Activated T-cell treated with anti-CD3 and anti-CD28 coated beads for 4 hours (primary cell): ENCODE measurements around the gene EDIL3.

Source experiments
- DNase-seq: peaks from one replicate; pipeline ENCODE4 v3.0.0-alpha.2; 2020

Gene EDIL3, protein sequence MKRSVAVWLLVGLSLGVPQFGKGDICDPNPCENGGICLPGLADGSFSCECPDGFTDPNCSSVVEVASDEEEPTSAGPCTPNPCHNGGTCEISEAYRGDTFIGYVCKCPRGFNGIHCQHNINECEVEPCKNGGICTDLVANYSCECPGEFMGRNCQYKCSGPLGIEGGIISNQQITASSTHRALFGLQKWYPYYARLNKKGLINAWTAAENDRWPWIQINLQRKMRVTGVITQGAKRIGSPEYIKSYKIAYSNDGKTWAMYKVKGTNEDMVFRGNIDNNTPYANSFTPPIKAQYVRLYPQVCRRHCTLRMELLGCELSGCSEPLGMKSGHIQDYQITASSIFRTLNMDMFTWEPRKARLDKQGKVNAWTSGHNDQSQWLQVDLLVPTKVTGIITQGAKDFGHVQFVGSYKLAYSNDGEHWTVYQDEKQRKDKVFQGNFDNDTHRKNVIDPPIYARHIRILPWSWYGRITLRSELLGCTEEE

DNA sequence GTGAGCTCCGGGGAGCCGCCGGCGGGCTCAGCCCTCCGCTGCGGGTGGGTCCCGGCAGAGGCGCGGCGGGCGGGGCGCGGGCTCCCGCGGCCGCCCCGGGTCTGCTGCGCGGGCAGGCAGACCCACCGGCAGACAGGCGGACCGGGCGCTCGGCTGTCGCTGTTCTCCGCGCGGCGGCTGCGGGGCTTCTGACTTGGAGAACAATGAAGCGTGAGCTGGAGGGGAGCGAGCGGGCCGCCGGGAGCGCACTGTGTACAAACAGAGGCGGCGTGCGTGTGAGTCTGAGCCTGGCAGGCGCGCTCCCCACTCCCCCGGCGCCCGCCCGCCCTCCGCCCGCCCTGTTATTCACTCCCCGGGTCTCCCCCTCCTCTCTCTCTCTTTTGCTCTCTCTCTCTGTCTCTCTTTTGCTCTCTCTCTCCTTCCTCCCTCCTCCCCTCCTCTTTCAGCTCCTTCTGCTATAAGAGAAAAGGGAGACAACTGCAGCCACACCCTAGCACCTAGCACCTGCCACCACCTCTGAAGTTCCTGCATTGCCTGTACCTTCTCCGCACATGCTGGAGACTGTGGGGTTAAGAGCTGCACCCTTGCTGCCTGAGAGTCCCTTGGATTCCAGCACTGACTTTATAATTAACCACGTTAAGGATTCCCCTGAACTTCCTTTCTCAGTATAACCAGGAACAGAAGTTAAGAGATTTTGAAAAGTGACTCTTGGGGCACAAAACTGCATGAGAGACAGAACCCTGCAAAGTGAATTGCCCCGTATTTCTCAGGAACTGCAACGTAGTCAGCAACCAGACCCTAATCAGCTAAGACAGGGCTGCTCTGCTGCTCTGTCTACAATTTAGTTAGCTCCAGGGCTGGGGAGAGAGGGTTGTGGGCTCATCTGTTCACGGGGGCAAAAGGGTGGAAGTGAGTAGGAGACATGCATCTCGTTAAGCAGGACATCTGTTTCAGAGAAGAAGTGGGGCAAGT lies at the start of gene EDIL3:
Gene EDIL3 (minus strand): TSS at position 277 of the 972 bp plus-strand sequence. CDS start 506 bp downstream, outside the sequence.
- DNase-seq = no peak

DNA sequence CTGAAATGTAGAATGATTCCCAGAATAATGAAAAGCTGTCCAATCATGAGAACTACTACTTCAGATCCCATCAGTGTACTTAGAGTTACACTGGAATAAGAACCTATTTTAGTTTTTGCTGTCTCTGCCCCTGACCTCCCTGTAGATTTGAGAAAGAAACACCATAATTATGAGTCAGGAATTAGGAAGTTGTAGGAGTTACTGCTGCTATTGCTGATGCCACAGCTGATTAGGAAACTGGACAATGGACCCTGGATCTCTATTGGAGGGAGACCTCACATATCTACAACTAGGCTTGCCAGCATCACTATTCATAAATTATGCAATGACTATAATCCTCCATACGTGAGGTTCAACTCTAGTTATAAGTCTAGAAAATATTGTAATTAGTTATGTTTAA lies 48.8 kb upstream of the EDIL3 start:
- DNase-seq = no peak

DNA sequence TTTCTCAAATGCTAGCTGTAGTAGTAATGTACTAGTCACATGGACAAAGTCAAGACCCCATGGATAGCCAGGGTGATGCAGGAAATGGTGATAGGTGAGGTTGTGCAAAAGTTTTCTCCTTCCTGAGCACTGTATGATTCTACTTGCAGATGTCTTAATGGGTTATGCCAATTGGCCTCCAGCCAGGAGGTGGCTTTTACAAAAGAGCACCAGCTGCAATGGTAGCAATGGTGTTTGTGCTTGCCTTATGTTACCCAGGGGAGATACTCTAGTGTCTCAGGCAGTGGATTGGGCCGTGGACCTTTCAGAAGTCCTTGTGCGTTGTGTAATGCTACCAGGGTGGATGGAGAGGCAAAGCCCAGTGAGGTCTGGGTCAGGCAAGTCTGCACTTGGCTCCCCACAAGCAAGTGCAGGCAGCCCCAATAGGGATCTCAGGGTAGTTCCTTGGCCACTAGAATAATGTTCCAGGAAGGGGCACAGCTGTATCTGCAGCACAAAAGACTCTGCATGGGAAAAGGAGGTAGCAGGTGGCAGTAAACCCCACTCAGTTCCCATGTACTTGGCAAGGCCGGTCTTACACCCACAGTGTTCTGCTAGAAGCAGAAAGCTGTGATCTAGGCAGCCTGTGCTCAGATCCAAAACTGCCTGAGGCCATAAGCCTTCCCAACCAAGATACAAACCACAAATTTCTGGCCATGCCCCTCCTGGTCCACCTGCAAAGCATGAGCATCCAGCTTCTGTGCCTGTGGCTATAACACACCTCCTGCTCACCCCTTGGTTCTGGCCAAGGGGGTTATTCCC lies 46.4 kb upstream of the EDIL3 start:
- DNase-seq = no peak

DNA sequence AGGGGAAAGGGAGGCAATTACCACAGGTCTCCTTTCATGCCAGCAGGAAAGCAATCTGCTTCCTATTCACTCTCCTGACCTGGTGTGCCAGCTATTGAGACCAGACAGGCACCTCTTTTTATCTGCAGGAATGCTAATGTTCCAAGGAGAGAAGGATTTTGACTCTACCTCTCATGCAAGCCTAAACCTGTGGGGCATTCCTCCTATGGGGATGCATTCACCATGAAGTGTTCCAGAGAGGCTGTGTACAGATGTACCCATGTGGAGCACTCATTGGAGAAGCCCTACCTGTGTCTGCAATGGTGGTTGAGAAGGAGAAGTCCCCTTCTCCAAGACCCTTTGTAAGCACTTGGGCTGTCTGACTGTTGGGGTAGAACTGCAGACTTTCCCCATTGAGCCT lies 45.4 kb upstream of the EDIL3 start:
- DNase-seq = no peak

- no peak for DNase-seq
These were observed 40.7 kb upstream of the EDIL3 start for GRCh38 chr5:84425365-84425881.

DNA sequence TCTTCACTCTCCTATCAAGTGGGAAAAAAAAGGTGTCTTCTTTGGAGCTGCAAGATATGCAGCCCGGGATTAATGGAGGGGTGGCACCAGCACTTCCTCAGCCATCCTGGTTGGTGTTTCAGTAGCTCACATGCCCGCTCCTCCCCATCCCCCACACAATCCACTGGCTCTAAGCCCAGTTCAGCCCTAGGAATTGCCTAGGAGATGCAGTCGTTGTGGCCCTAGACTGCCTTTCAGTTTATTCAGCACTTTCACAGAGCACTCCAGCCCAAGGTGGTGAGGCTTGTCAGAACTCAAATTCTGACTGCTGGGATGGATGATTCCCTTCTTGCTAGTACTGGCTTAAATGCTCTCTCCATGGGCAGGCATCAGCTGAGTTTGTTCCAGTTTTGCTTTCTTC lies 35.1 kb upstream of the EDIL3 start:
- no peak for DNase-seq

- no peak for DNase-seq
These were observed 27.3 kb upstream of the EDIL3 start for GRCh38 chr5:84411832-84412605.

- no peak for DNase-seq
These were observed 21.4 kb upstream of the EDIL3 start for GRCh38 chr5:84406111-84406510.

- DNase-seq = no peak
These were observed 19.1 kb upstream of the EDIL3 start for GRCh38 chr5:84403773-84404172.

- DNase-seq = no peak
These were observed 12.7 kb upstream of the EDIL3 start for GRCh38 chr5:84397385-84397784.

DNA sequence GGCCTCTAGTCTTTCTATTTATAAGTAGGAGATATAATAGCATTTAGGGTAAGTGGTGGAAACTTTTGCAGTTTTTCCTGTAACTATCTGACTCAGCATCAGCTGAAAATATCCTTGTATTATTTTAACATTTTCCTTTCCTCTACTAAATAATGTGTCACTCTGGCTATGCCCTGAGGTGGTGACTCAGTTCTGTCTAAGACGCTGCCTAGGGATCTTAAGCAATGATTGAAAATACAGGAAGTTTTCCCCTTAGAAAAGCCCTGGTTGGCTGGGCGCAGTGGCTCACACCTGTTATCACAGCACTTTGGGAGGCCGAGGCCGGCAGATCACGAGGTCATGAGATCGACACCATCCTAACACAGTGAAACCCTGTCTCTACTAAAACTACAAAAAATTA lies 9.3 kb upstream of the EDIL3 start:
- DNase-seq = no peak

DNA sequence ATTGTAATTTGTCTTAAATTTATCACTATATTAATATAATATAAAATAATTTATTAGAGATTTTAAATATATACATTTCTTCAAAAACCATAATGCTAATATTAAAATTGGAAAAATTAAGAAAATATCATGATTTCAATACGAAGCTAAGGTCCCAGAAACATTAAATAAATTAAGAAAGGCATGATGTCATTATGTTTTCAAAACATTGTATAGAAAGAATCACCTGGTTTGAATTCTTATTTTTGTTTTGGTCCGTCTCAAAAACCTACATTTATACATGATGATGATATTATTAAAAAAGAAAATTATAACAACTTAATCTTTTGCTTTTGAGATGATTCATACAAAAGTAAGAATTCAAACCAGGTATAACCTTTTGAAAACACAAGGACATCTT lies 8.2 kb upstream of the EDIL3 start:
- DNase-seq = no peak

DNA sequence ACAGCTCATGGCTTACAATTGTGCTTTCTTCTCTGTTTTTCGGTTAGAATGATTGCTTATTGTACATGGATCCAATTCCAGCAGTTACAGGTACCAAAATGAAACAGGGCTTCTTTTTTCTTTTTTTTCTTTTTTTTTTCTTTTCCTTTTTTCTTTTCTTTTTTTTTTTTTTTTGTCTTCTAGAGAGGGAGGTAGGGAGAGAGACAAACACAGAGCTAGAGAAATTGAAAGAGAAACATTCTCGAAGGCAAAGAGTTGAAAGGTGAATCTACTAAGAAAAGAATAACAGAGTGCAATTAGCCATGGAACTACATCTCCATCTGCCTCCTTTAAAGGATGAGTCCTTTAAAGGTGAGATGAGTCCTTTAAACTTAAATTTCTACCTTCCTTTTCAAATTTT lies 1.0 kb upstream of the EDIL3 start:
- DNase-seq = no peak

DNA sequence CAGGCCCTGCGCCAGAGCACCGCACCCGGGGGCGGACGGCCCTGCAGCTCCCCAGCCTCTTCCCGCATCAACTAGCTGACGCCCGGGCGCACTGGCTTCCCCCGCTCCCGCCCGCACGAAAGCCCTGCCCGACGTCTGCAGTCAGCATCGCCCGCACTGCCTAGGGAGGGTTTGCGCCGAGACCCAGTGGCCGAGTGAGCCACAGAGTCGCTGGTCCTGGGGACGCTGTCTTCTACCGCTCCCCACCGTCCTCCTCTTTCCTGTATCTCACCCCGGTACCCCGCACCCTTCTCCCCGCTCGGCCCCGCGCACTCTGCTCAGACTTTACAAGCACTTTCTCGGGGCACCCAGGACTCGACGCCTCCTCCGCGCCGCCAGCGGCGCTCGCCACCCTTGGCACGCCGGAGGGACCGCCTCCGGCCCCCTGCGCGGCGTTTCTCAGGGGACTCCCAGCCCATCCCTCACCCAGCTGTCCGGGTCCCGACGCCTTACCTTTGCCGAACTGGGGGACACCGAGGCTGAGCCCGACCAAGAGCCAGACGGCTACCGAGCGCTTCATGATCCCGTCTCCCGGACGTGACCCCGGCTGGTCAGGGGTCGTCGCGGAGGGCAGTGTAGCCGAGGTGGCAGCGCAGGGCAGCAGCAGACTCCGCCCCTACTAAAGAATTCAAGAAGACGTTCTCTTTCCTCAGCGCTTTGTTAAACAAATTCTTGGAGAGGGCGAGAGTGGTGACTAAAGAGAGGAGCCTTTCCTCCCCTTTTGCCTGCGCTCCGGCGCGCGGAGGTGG lies 670 bp downstream of the EDIL3 start:
- DNase-seq = no peak

DNA sequence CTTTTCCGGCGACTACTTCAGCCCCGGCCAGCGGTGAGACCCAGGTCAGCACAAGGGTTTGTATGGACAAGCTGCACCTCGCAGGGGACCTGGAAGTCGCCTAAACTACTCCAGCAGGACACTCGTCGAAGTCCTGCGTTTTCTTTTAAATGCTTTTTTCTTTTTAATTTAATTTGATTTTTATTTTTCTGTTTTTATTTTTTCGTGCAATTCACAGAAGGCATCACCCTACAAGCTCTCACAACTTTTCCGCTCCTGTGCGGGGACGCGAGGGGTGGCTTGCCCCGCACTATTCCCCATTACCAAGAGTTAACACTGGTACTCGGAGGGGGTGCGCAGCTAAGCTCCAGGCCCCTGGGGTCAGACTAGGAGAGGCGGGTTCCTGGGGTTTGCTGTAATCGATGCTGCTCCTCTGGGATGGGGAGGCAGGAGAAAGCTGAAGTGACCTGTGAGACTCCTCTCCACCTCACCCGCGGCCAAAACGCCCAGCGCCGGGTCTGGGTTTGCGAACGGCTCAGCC lies 1.3 kb downstream of the EDIL3 start:
- no peak for DNase-seq

DNA sequence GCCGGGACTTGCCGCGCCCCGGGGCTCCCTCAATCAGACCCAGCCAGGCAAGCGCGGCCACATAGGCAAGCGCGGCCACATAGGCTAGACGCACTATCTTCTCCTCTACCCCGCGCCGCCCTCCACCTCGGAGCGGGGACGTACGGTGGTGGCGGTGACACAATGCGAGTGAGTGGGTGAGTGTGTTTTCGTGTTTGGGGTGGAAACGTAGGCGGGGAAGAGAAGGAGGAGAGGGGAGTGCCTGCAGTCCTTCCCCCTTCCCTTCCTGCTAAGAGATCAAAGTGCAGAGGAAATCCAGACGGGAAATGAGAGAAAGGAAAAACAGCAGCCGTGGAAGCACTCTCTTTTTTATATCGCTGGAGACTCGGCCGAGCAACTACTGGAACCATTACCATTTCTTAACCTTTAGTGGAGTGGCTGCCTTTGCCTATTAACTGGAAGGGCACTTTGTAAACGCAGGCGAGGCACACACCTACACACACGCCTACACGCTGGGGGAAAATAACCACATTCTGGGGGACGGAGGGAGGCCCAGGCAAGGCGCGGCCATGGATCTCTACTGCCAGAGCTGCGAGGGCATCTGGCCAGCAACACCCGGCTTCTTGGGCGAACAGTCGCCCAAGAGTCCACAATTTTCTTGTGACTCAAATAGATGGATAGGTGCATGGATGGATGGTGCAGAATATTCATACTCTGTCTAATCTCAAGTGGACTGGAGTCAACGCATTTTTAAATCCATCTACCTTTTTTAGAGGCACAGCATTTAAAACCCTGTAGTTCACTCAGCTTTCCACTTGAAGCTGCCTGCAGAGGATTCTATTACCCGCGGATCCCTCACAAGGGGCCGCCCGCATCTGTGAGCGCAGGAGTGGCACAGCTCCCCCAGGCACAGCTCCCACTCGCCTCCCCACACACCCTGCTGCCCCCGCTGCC lies 2.1 kb downstream of the EDIL3 start:
- DNase-seq = no peak

DNA sequence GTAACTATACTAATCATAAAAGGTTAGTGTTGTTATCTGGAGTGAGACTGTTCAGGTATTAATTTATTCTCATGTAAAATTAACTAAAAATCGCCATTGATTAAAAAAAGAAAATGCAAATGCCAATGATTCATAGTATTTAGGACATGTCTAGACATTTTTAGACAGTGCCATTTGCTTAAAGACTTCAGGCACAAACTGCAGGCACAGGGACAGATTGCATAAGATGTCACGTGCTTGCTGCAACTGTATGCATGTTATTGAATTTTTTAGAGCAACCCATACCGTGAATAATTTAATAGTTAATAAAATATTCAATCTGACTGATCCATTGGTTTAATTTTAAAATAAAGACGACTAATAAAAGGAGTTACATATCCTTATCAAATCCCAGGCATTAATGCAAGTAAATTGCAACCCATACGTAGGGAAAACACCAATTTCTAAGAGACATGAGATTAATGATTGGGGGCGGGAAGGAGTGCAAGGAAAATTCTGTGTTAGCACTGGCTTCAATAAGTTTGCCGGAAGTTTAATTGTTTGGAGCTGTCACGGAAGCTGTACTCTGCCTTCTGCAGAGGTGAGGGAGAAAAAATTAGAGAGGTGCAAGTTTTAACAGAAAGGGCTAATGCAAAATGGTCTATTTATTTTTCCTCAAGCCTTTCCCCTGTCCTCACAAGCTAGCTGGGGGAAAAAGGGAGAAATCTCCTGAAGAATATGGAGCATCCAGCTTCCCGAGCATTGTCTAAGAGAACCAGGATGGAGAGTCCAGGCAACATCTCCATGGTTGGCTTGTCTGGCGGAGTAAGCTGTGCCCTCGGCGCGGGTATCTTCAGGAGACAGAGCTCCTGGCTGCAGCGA lies 2.9 kb downstream of the EDIL3 start:
- DNase-seq = no peak

- no peak for DNase-seq
These were observed 4.9 kb downstream of the EDIL3 start for GRCh38 chr5:84379749-84380148.

DNA sequence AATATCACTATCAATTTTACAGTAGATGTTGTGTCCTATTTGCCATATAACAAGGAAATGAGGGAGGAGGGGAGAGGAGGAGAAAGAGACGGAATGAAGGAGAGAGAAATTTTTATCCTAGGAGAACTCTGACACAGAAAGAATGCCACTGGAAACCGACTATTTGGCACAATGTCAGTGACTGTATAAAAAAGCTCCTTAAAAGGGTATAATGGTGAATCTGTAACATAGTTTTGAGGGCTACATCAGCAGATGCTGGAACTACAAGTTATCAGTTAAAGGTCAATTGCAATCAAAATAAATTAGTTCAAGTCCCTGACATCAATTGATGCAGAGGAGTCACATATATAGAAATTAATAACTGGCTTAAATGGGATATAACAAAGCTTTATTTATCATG lies 5.7 kb downstream of the EDIL3 start:
- no peak for DNase-seq
